ENCODE results near the gene GALNT7.

GALNT7 gene

GRCh38 chr4:173264684-173265185, 96.1 kb downstream of the GALNT7 start:
- Histone ChIP-seq H3K9me3 (replicated peaks in 1 of 2; ENCODE audit: control insufficient read depth in 2 of 2, insufficient read depth in 1 of 2, low read depth in 1 of 2, low read length in 2 of 2) (no peaks in the 10 kb centered on the region), H3K27ac (replicated peaks; ENCODE audit: low read length) (no peak overlapping the region), H2BK15ac (ENCODE audit: low read length) (no peak overlapping the region), H3K36me3 (replicated peaks in 1 of 2; ENCODE audit: control insufficient read depth in 2 of 2, insufficient read depth in 2 of 2, low read length in 2 of 2) (no peaks in the 10 kb centered on the region), H2BK5ac (ENCODE audit: low read length) (no peak overlapping the region), H2AFZ (ENCODE audit: low read length) (no peak overlapping the region), H3K4me2 (ENCODE audit: insufficient read depth, low read length, poor library complexity, severe bottlenecking) (no peak overlapping the region), H2BK120ac (ENCODE audit: low read depth, low read length) (no peak overlapping the region), H4K91ac (ENCODE audit: low read depth, low read length, poor library complexity) (no peak overlapping the region), H3K4me3 (ENCODE audit: low read length in 2 of 2) (no peak overlapping the region), H3K9ac (ENCODE audit: low read depth, low read length, poor library complexity) (no peak overlapping the region), H3K79me1 (ENCODE audit: low read depth, low read length) (peaks cover 5% of the 10 kb centered on the region), H4K8ac (ENCODE audit: low read depth, low read length) (no peak overlapping the region), H3K4me1 (ENCODE audit: control insufficient read depth in 2 of 2, insufficient read depth in 1 of 2, low read depth in 1 of 2, low read length in 2 of 2) (peaks cover 0 to 10% of the 10 kb centered on the region in 2 donors), H3K18ac (ENCODE audit: low read length) (peak overlapping the region; percentile 39), H3K14ac (ENCODE audit: low read length) (no peak overlapping the region), H3K4ac (ENCODE audit: low read length) (no peak overlapping the region), H2BK12ac (ENCODE audit: low read length) (no peak overlapping the region), H3K23ac (ENCODE audit: low read depth, low read length, poor library complexity) (no peak overlapping the region), H2AK5ac (ENCODE audit: low read depth, low read length) (no peak overlapping the region), H3K27me3 (ENCODE audit: control insufficient read depth in 3 of 3, insufficient read depth in 3 of 3, low read depth in 1 of 3, low read length in 3 of 3) (no peaks in the 10 kb centered on the region)
- WGBS, 2 donors (ENCODE audit: extremely low coverage in 2 of 2, insufficient read length in 2 of 2, insufficient replicate concordance in 1 of 2): no CpG with 5 or more reads among the region's 5 CpGs
- DNase-seq (ENCODE audit: low spot score): no peak

- H3K27me3 ChIP-seq (ENCODE audit: control insufficient read depth in 3 of 3, insufficient read depth in 3 of 3, low read depth in 1 of 3, low read length in 3 of 3): no peaks in the 10 kb centered on the region
- H3K4me2 ChIP-seq (ENCODE audit: insufficient read depth, low read length, poor library complexity, severe bottlenecking): no peak overlapping the region
- no peak overlapping the region for H3K4me3 ChIP-seq (ENCODE audit: low read length in 2 of 2)
- no peak overlapping the region for H3K9ac ChIP-seq (ENCODE audit: low read depth, low read length, poor library complexity)
- H3K4ac ChIP-seq (ENCODE audit: low read length): no peak overlapping the region
- H3K36me3 ChIP-seq (replicated peaks in 1 of 2; ENCODE audit: control insufficient read depth in 2 of 2, insufficient read depth in 2 of 2, low read length in 2 of 2): no peaks in the 10 kb centered on the region
- H2BK12ac ChIP-seq (ENCODE audit: low read length): no peak overlapping the region
- H3K18ac ChIP-seq (ENCODE audit: low read length): no peak overlapping the region
- H4K91ac ChIP-seq (ENCODE audit: low read depth, low read length, poor library complexity): no peak overlapping the region
- H2AK5ac ChIP-seq (ENCODE audit: low read depth, low read length): no peak overlapping the region
- H4K8ac ChIP-seq (ENCODE audit: low read depth, low read length): no peak overlapping the region
- H3K14ac ChIP-seq (ENCODE audit: low read length): no peak overlapping the region
- WGBS, 2 donors (ENCODE audit: extremely low coverage in 2 of 2, insufficient read length in 2 of 2, insufficient replicate concordance in 1 of 2): no CpG with 5 or more reads among the region's 6 CpGs
- no peaks in the 10 kb centered on the region for H3K9me3 ChIP-seq (replicated peaks in 1 of 2; ENCODE audit: control insufficient read depth in 2 of 2, insufficient read depth in 1 of 2, low read depth in 1 of 2, low read length in 2 of 2)
- H2BK5ac ChIP-seq (ENCODE audit: low read length): no peak overlapping the region
- H2BK120ac ChIP-seq (ENCODE audit: low read depth, low read length): no peak overlapping the region
- no peak overlapping the region for H3K23ac ChIP-seq (ENCODE audit: low read depth, low read length, poor library complexity)
- peaks cover 0 to 12% of the 10 kb centered on the region in 2 donors for H3K4me1 ChIP-seq (ENCODE audit: control insufficient read depth in 2 of 2, insufficient read depth in 1 of 2, low read depth in 1 of 2, low read length in 2 of 2)
- H3K27ac ChIP-seq (replicated peaks; ENCODE audit: low read length): no peak overlapping the region
- no peak overlapping the region for H2BK15ac ChIP-seq (ENCODE audit: low read length)
- H2AFZ ChIP-seq (ENCODE audit: low read length): no peak overlapping the region
- no peak for DNase-seq (ENCODE audit: low spot score)
- peaks cover 5% of the 10 kb centered on the region for H3K79me1 ChIP-seq (ENCODE audit: low read depth, low read length)
Observed at GRCh38 chr4:173265751-173266150, 97.1 kb downstream of the GALNT7 start.

- Histone ChIP-seq H3K4me3 (ENCODE audit: low read length in 2 of 2) (no peak overlapping the region), H2AK5ac (ENCODE audit: low read depth, low read length) (no peak overlapping the region), H3K4me1 (ENCODE audit: control insufficient read depth in 2 of 2, insufficient read depth in 1 of 2, low read depth in 1 of 2, low read length in 2 of 2) (peaks cover 0 to 12% of the 10 kb centered on the region in 2 donors), H2BK5ac (ENCODE audit: low read length) (no peak overlapping the region), H3K4me2 (ENCODE audit: insufficient read depth, low read length, poor library complexity, severe bottlenecking) (no peak overlapping the region), H3K36me3 (replicated peaks in 1 of 2; ENCODE audit: control insufficient read depth in 2 of 2, insufficient read depth in 2 of 2, low read length in 2 of 2) (no peaks in the 10 kb centered on the region), H3K14ac (ENCODE audit: low read length) (no peak overlapping the region), H3K79me1 (ENCODE audit: low read depth, low read length) (peaks cover 5% of the 10 kb centered on the region), H3K18ac (ENCODE audit: low read length) (no peak overlapping the region), H2BK120ac (ENCODE audit: low read depth, low read length) (no peak overlapping the region), H4K91ac (ENCODE audit: low read depth, low read length, poor library complexity) (no peak overlapping the region), H3K27ac (replicated peaks; ENCODE audit: low read length) (no peak overlapping the region), H3K9ac (ENCODE audit: low read depth, low read length, poor library complexity) (no peak overlapping the region), H4K8ac (ENCODE audit: low read depth, low read length) (no peak overlapping the region), H3K4ac (ENCODE audit: low read length) (no peak overlapping the region), H3K27me3 (ENCODE audit: control insufficient read depth in 3 of 3, insufficient read depth in 3 of 3, low read depth in 1 of 3, low read length in 3 of 3) (no peaks in the 10 kb centered on the region), H2AFZ (ENCODE audit: low read length) (no peak overlapping the region), H3K9me3 (replicated peaks in 1 of 2; ENCODE audit: control insufficient read depth in 2 of 2, insufficient read depth in 1 of 2, low read depth in 1 of 2, low read length in 2 of 2) (no peaks in the 10 kb centered on the region), H2BK15ac (ENCODE audit: low read length) (no peak overlapping the region), H2BK12ac (ENCODE audit: low read length) (no peak overlapping the region), H3K23ac (ENCODE audit: low read depth, low read length, poor library complexity) (no peak overlapping the region)
- no CpG with 5 or more reads among the region's 2 CpGs for WGBS, 2 donors (ENCODE audit: extremely low coverage in 2 of 2, insufficient read length in 2 of 2, insufficient replicate concordance in 1 of 2)
- DNase-seq (ENCODE audit: low spot score): no peak
Observed at GRCh38 chr4:173267711-173268110, 99.1 kb downstream of the GALNT7 start.

- Histone ChIP-seq H2AK5ac (ENCODE audit: low read depth, low read length) (no peak overlapping the region), H3K27me3 (ENCODE audit: control insufficient read depth in 3 of 3, insufficient read depth in 3 of 3, low read depth in 1 of 3, low read length in 3 of 3) (no peaks in the 10 kb centered on the region), H3K36me3 (replicated peaks in 1 of 2; ENCODE audit: control insufficient read depth in 2 of 2, insufficient read depth in 2 of 2, low read length in 2 of 2) (no peaks in the 10 kb centered on the region), H3K4me3 (ENCODE audit: low read length in 2 of 2) (no peak overlapping the region), H2BK5ac (ENCODE audit: low read length) (no peak overlapping the region), H2AFZ (ENCODE audit: low read length) (no peak overlapping the region), H3K18ac (ENCODE audit: low read length) (no peak overlapping the region), H3K27ac (replicated peaks; ENCODE audit: low read length) (no peak overlapping the region), H2BK15ac (ENCODE audit: low read length) (no peak overlapping the region), H2BK12ac (ENCODE audit: low read length) (no peak overlapping the region), H3K79me1 (ENCODE audit: low read depth, low read length) (peaks cover 5% of the 10 kb centered on the region), H3K14ac (ENCODE audit: low read length) (no peak overlapping the region), H4K91ac (ENCODE audit: low read depth, low read length, poor library complexity) (no peak overlapping the region), H2BK120ac (ENCODE audit: low read depth, low read length) (no peak overlapping the region), H3K4ac (ENCODE audit: low read length) (no peak overlapping the region), H3K9me3 (replicated peaks in 1 of 2; ENCODE audit: control insufficient read depth in 2 of 2, insufficient read depth in 1 of 2, low read depth in 1 of 2, low read length in 2 of 2) (no peaks in the 10 kb centered on the region), H3K4me1 (ENCODE audit: control insufficient read depth in 2 of 2, insufficient read depth in 1 of 2, low read depth in 1 of 2, low read length in 2 of 2) (peaks cover 0 to 12% of the 10 kb centered on the region in 2 donors), H4K8ac (ENCODE audit: low read depth, low read length) (no peak overlapping the region), H3K23ac (ENCODE audit: low read depth, low read length, poor library complexity) (no peak overlapping the region), H3K4me2 (ENCODE audit: insufficient read depth, low read length, poor library complexity, severe bottlenecking) (no peak overlapping the region), H3K9ac (ENCODE audit: low read depth, low read length, poor library complexity) (no peak overlapping the region)
- no peak for DNase-seq (ENCODE audit: low spot score)
- WGBS, 2 donors (ENCODE audit: extremely low coverage in 2 of 2, insufficient read length in 2 of 2, insufficient replicate concordance in 1 of 2): no CpG with 5 or more reads among the region's 3 CpGs
Observed at GRCh38 chr4:173269280-173269679, 100.7 kb downstream of the GALNT7 start.

Data from neuronal stem cell (in vitro differentiated cells).